Amniotic epithelial cell (primary cell): Measurements from ENCODE around the gene IPO11.
"Not testable (repeated sequence)": the region's sequence is repeated elsewhere in the genome, so short reads cannot be mapped to it uniquely, and the experiment has no call there.

Source experiments
- DNase-seq: peaks from one replicate; pipeline ENCODE4 v3.0.0-alpha.2; 2010; ENCODE audit warnings: low read depth

The IPO11 gene

DNA sequence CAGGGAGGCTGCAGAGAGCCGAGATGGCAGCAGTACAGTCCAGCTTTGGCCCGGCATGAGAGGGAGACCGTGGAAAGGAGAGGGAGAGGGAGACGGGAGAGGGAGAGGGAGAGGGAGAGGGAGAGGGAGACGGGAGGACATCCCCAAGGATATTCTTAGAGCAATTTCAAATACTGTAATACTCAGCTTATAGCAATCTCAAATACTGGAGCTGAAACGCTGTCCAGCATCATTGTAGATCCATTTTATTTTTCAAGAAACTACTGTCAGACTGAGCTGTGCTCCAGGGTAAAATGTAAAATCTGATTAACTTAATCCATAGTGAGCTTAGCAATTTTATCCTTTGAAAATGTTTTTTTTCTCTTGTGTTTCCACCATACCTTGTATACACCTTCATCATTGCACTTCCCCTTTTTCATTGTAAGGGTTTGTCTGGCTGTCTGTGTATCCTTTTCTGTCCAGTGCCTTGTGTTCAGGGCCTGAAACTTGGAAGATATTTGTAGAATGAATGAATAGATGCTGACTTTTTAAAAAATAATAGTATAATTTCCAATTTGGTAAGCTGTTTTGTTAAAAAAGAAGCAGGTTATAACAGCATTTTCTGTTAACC is 102.1 kb downstream of the IPO11 start:
- DNase-seq: no peak

- not testable (repeated sequence) for DNase-seq
Observed at GRCh38 chr5:62520812-62521211, 108.2 kb downstream of the IPO11 start.

GRCh38 chr5:62521319-62521718 is 108.8 kb downstream of the IPO11 start:
- DNase-seq: no peak

DNA sequence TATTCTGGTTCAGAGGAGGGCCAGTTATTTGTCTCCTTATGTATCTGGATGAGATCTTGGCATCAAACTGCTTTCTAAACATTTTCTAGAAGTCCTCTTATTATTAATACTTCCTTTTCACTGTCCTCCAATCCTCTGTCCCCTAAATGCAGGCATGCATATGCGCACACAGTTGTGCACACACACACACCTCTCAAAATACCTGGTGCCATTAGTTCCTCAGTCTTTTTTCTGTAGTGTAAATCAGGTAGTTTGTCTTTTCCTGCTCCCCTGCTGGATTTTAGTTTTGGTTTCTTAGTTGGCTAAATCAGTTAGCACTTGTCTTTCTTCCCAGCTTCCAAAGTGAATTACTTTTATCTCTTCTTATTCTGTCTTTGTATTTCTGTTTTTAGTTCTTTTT is 110.2 kb downstream of the IPO11 start:
- no peak for DNase-seq

- DNase-seq: no peak
Observed at GRCh38 chr5:62533597-62533996, 121.0 kb downstream of the IPO11 start.

DNA sequence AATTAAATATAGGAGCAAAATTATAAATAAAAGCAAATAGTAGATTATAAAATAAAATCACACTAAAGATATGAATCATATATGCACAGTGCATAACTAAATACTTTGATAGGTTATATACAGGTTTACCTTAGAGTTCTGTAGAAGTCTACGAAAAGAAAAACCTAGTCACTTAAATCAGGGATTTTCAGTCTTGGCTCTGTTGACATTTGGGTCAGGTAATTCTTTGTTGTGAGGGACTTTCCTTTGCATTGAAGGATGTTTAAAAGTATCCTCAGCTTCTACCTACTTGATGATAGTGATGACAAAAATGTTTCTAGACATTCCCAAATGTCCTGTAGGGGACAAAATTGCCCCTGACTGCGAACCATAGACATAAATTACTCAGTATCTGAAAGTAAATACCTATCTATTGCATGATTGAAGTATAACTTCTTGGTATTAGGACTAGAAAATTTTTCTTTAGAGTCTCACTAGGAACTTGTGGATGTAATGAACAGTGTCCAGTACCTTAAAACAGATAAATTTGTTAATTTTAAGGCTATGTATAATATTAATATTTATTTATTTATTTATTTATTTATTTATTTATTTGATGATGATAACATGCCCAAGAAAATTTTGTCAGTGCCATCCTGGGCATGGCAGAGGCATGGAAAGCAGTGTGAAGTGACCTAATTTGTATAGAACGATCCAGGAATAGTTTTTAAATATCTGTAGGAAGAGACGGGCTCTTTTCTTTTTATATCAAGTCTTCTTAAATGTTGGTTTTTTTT is 122.1 kb downstream of the IPO11 start:
- no peak for DNase-seq

- DNase-seq: no peak
Observed at GRCh38 chr5:62536232-62536631, 123.7 kb downstream of the IPO11 start.

DNA sequence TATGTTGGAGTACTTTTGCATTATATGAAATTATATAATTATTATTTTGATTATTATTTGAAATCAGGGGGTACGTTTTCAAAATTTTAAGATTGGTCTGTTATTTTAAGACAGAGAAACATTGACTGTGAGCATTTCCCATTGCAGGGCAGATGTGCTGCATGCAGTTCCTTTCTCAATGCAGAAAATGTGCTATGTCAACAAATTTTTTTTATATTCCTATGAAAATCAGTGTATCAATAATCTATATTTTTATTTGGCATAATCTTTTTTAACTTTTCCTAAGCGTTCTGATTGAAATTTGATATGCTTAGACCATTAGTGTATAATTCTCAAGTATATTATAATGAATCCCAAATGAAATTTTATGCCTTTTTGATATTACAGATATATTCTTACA is 124.2 kb downstream of the IPO11 start:
- no peak for DNase-seq

- peak; percentile 100 for DNase-seq
Observed at GRCh38 chr5:62538017-62538942, 125.7 kb downstream of the IPO11 start.

DNA sequence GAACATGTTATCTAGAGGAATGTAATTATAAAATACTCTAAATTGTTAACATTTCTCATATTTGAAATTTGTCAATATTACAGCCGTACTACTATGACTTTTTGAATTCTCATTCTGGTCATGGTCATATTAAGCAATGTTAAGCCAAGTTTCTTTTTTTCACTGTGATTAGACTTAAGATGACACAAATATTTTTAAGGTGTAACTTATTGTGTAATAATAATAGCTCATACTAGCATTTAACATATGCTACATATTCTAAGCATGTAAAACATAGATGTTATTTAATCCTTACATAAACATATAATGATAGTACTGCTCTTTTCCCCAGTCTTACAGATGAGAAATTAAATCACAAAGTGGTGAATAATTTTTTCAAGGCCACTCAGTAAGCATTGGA is 130.2 kb downstream of the IPO11 start:
- no peak for DNase-seq

DNA sequence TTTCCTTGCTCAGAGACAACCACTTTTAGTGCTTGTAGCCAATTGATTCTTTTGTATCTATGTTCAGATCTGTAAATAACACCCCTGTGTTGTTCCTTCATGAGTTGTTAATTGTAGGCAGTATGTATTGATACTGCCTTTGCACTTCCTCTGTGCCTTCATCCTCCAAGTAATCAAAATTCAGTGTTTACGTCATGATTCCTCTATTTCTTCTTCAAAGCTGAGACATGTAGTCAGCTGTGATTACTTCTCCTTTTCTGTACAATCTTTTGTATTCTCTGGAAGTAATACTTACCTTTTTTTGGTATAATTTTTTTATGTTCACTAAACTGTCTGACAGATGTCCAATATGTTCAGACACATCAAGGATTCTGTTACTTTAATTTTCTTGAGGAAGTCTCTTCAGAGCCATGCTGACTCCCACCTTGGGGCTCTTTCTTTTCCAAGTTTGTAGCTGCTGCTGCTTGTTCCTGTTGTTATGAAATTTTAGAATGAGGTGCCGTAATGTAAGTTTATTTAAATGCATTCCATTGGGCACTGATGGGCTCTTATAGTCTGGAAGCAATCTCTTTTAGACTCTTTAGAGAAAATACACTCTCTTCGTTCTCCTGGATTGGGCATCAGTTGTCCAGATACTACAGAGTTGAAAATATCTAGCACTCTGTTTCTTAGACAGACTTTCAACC is 135.5 kb downstream of the IPO11 start:
- DNase-seq: peak; percentile 17

DNA sequence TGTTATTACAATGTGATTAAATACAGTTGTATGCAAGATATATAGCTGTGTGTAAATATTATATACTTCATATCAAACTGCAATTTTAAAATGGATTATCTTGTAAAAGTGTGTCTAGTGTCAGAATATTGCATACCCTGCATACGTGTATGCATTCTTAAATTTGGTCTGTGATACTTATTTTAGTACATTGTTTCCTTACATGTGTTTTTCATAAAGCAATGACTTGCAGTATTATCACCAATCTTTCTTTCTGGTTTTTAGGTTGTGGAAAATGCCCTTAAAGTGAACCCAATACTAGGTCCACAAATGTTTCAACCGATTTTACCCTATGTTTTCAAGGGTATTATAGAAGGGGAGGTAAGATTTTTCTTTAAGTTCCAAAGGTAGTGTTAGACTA is 137.5 kb downstream of the IPO11 start:
- no peak for DNase-seq

DNA sequence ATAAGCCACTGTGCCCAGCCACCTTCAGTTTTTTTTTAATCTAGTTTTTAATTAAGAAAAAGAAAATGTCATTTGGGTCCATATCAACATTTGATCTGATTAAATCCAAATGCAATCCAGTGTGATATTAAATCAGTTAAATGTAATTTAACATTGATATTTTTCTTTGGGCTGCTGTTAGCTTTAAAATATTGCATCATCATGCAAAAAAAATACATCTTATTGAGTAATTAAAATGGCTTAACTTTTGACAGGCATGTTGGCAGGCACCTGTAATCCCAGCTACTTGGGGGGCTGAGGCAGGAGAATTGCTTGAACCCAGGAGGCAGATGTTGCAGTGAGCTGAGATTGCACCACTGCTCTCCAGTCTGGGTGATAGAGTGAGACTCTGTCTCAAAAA is 143.4 kb downstream of the IPO11 start:
- no peak for DNase-seq

GRCh38 chr5:62558941-62559340 is 146.4 kb downstream of the IPO11 start:
- DNase-seq: no peak

DNA sequence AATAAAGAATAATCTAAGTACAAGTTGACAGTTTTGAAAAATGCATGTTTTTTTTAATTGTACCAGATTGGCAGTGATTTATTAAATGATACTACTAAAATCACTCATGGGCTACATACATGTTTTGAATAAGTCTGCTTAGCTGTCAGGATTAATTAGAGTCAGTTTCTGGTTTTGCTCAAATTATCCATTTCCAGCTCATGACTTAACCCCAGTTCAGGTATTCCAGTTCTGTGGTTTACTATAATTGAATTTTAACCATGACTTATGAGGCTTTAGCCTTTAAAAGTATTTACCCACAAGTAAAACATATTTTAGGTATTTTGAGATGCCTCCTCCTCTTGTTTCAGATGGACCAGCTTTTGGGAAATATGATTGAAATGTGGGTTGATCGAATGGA is 148.2 kb downstream of the IPO11 start:
- DNase-seq: peak; percentile 33

DNA sequence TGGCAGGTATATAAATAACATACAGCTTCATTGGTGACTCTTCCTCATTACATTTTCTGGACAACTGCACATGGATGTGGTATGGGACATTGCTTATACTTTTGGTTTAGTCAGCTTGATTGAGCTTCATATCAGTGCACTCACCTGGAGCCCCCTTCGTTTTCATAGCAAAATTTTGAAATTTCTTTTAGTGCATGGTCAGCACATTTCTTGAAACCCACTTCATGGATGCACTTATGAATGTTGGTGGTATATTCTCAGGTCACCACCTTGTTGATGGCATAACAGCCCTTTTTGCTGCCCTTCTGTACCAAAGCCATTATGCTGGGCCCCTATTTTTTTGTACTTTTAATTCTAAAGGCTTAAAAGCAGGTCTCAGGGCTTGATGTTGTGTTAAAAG is 149.3 kb downstream of the IPO11 start:
- no peak for DNase-seq

DNA sequence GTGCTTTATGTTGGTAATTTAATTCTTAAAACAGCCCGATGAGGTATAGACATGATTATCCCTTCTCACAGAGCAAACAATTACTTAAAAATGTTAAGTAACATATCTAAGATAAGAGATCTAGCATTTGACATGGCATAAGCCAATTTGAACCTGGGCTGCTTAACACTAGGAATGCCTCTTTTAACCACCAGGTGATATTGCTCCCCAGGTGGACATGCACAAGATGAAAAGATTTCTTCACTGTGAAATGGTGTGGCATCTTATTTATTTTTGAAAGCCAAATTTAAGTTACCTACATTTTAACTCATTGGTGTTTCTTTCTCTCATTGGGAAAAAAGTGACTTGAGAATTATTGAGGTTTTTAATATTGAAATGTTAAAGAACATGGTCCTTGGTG is 150.3 kb downstream of the IPO11 start:
- no peak for DNase-seq

- no peak for DNase-seq
Observed at GRCh38 chr5:62564101-62564500, 151.5 kb downstream of the IPO11 start.

- not testable (repeated sequence) for DNase-seq
Observed at GRCh38 chr5:62565740-62566139, 153.2 kb downstream of the IPO11 start.

GRCh38 chr5:62568143-62568542 is 155.6 kb downstream of the IPO11 start:
- DNase-seq: no peak

DNA sequence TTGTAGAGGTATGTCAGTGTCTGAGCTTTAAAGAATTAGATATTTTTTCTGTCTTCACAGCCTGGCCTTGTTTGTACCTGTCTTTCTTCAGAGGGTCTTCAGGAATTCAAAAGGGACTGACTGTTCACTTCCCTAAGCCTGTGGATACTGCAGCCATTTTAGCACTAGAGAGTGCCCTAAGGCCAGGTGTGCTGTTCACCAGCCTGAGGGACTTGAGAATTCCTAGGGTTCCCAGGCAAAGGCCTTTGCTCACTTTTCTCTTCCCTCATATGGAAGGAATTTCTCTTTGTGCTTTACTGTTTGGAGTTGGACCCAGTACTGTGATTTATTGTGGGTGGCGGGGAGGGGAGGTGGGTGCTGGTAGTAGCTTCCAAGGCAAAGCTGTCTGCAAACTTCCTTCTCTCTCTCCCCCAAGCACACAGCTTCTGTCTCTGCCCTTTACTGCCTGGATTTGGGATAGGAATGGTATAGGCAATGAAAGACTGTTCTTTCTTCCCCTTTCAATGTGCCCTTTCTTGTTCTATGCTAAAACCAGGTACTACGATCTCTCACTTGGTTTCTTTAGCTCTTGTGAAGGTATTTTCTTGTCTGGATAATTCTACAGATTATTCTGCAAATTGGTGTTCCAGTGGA is 156.4 kb downstream of the IPO11 start:
- no peak for DNase-seq

DNA sequence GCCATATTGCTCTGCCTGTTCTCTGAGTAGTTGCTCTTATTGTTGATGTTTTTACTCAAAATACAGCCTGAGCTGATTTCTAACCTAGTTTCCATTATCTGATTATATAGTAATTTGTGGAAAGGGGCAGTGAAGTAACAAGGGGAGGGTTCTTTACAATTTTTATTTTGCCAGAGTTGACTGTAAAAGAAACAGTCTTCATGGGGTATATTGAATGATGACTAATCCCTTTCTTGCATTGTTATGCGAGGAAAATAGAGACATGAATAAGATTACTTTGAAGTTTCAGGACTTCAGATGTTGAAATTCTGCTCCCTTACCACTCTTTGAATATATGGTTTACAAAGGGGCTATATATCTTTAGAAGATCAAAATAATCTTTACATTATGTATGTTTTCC is 156.9 kb downstream of the IPO11 start:
- DNase-seq: peak; percentile 16
